ENCODE results near the gene CES5A.
"Not testable (repeated sequence)": the region's sequence is repeated elsewhere in the genome, so short reads cannot be mapped to it uniquely, and the experiment has no call there.

CES5A gene

DNA sequence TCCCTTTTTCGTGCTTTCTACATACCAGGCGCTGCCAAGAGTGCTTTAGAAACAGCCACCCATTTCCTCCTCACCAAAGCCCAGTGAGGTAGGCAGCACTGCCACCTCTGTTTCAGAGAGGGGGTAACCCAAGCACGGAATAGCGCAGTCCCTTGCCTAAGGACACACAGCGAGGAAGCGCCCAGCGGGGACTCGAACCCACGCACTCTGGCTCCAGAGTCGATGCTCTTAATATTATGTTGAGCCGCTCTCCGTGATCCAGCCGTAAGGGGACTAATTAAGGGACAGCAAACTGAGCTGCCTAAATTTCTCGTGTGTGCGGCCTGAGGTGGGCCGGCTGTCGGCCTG lies 42.8 kb downstream of the CES5A start:
- DNase-seq (ENCODE audit: low read depth): no peak
- H3K4me3 ChIP-seq (ENCODE audit: low read depth, low read length): no peak overlapping the region
- no peak for TF ChIP-seq CTCF (IDR thresholded peaks at IDR 0.05; ENCODE audit: control insufficient read depth, extremely low read depth, insufficient read depth)

GRCh38 chr16:55830658-55831294 lies 44.4 kb downstream of the CES5A start:
- DNase-seq (ENCODE audit: low read depth): no peak
- TF ChIP-seq CTCF (IDR thresholded peaks at IDR 0.05; ENCODE audit: control insufficient read depth, extremely low read depth, insufficient read depth): no peak
- H3K4me3 ChIP-seq (ENCODE audit: low read depth, low read length): no peak overlapping the region

- not testable (repeated sequence) for DNase-seq (ENCODE audit: low read depth)
These were observed 45.9 kb downstream of the CES5A start for GRCh38 chr16:55829232-55829631.

GRCh38 chr16:55828680-55829079 lies 46.5 kb downstream of the CES5A start:
- no peak for TF ChIP-seq CTCF (IDR thresholded peaks at IDR 0.05; ENCODE audit: control insufficient read depth, extremely low read depth, insufficient read depth)
- no peak overlapping the region for H3K4me3 ChIP-seq (ENCODE audit: low read depth, low read length)
- no peak for DNase-seq (ENCODE audit: low read depth)

More at GRCh38 chr16:55829232-55829631, 45.9 kb downstream of the CES5A start:
- not testable (repeated sequence) for H3K4me3 ChIP-seq (ENCODE audit: low read depth, low read length)

DNA sequence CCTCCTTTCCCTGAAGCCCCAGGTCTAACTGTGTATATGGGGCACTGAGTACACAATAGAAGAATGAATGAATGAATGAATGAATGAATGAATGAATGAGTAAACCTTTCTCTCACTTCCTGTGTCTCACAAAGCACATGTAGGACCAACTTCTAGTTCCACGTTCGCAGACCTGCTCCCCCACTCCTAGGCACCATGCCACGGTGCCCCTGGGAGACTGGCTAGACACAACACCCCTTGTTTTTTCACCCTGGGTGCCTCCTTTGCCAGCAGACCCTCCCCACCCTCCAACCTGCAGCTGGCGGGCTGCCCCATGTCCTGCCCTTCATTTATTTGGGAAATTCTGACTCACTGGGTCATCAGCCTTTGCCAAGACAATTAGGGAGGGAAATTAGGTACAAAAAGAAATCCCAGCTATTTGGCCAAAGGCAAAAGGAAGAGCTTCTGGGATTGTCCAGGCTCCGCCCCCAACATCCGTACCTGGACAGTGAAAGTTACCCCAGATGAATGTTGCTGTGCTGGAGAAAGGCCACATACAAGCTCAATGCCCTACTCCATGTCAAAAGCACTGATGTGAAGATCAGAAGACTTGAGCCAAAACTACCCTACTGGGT lies 50.0 kb downstream of the CES5A start:
- DNase-seq (ENCODE audit: low read depth): no peak
- H3K4me3 ChIP-seq (ENCODE audit: low read depth, low read length): no peak overlapping the region
- TF ChIP-seq CTCF (IDR thresholded peaks at IDR 0.05; ENCODE audit: control insufficient read depth, extremely low read depth, insufficient read depth): no peak

DNA sequence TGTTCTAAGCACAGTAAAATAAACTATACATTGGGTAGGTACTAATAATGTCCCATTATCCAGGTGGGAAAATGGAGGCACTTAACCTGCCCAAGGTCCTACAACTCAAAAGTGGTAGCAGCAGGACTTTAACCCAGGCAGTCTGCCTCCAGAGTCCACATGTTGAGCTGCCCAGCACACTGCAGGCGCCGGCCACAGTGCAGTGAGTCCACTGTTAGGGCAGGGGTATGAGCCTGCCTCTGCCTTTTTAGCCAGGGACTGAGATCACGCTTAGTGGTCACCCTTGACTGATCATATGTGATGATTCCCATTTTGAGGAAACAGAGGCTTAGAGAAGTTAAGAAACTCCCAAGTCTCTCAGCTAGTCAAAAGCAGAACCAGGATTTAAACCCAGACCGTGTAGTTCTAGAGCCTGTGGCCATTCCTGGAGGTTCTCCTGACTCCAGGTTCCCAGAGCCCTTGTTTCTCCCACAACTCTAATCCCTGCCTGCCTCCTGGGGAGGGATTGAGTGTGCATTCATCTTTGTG lies 50.6 kb downstream of the CES5A start:
- no peak for TF ChIP-seq CTCF (IDR thresholded peaks at IDR 0.05; ENCODE audit: control insufficient read depth, extremely low read depth, insufficient read depth)

GRCh38 chr16:55822280-55822810 lies 52.8 kb downstream of the CES5A start:
- no peak overlapping the region for H3K4me3 ChIP-seq (ENCODE audit: low read depth, low read length)
- DNase-seq (ENCODE audit: low read depth): no peak
- no peak for TF ChIP-seq CTCF (IDR thresholded peaks at IDR 0.05; ENCODE audit: control insufficient read depth, extremely low read depth, insufficient read depth)

More for the DNA sequence above, 50.6 kb downstream of the CES5A start:
- H3K4me3 ChIP-seq (ENCODE audit: low read depth, low read length): no peak overlapping the region
- DNase-seq (ENCODE audit: low read depth): no peak

Measured in LNCaP clone FGC (cell line).